AG09319 (cell line): ENCODE results near the gene SFXN1.
A peak's percentile ranks its signal among the peaks of the same experiment; 100 is the strongest.

Source experiments
- DNase-seq: peaks from one replicate; pipeline ENCODE4 v3.0.0-alpha.2; 2010; ENCODE audit warnings: low read depth; ENCODE audit errors: extremely low read depth
- CTCF ChIP-seq: IDR thresholded peaks from 2 replicates; pipeline ENCODE4 v1.5.1; 2011; ENCODE audit warnings: low read depth, mild to moderate bottlenecking, inconsistent platforms, low read length, moderate library complexity

The SFXN1 gene

DNA sequence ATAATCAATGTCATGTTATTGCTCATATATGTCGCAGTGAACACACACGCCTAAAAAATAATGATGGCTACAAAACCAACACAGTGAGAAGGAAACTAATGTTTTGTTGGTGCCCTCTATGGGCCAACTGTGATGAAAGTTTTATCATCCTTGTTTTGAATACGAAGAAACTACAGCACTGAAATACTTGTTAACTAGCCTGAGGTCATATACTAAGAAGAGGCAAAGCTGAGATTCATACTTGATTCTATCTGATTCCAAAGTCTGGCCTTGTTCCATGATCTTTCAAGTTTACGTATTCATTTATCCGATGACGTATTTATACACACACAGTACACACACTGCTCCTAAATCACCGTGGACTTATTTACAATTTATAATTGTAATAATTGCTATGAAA is 18.2 kb upstream of the SFXN1 start:
- no peak for DNase-seq
- TF ChIP-seq CTCF = peak; percentile 29

DNA sequence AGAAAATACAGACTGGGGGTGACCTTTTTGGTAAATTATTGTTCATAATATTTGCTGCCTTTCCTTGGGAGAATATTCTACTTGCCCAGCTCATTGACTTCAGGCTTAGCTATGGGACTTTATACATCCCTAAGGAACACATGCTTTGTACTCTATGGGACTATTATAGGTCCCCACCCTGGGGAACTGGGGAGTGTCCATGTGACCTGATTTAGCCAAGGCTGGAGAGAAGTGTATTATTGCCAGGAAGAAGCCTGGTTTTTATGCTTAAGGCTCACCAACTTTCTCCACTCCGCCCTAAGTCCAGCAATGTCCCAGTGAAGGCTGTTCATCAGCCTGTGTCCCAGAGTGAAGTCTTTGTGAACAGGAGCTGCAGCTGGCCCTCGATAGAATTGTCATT is 17.8 kb upstream of the SFXN1 start:
- DNase-seq = no peak
- no peak for TF ChIP-seq CTCF

DNA sequence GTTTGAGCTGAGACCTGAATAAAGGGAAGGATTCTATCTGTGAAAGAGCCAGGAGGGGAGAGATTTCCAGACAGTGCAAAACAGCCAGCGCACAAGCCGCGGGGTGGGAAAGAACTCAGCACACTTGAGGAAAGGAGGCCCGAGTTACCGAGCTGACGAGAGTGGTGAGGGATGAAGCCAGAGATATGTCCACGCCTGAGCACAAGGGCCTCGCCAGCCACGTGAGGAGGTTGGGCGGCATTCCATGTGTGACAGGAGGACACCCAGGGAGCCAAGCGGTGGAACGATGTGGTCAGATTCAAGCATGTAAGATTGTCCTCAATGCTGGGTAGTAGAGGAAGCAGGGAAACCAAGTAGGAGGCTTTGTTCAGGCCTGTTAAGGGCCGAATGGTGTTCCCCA is 17.0 kb upstream of the SFXN1 start:
- TF ChIP-seq CTCF = no peak
- DNase-seq = no peak

- TF ChIP-seq CTCF = no peak
- DNase-seq = no peak
These were observed 14.7 kb upstream of the SFXN1 start for GRCh38 chr5:175463641-175464040.

- TF ChIP-seq CTCF = peak; percentile 79
- DNase-seq = no peak
These were observed 14.1 kb upstream of the SFXN1 start for GRCh38 chr5:175464074-175464941.

DNA sequence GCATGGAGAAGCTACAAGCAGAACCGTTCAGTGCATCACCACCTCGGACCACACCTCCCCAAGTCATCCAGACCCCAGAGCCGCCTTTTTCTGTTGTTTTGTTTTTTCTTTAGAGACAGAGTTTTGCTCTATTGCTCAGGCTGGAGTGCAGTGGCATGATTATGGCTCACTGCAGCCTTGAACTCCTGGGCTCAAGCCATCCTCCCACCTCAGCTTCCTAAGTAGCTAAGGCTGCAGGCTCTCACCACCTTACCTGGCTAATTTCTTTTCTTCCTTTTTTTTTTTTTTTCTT is 13.5 kb upstream of the SFXN1 start:
- no peak for DNase-seq
- no peak for TF ChIP-seq CTCF

- no peak for DNase-seq
- no peak for TF ChIP-seq CTCF
These were observed 13.1 kb upstream of the SFXN1 start for GRCh38 chr5:175465282-175465681.
